Astrocyte (in vitro differentiated cells and primary cell): ENCODE data around the gene ADAM11. TPM values are rescaled to one million over a fixed set of nuclear protein-coding genes. Genes with fewer than 3 reads are reported as not detected.

Experiments
- DNase-seq: peaks from one replicate; pipeline ENCODE4 v3.0.0-alpha.2; 2010; ENCODE audit warnings: low read depth
- FAIRE-seq: peaks from 2 replicates; lab custom pipeline; 2011; peaks lifted over from hg19 to GRCh38; lab: Jason Lieb, UNC
- H2AFZ ChIP-seq: 2 replicates; pipeline ENCODE4 v1.6.0; 2012; ENCODE audit warnings: low read depth, low read length, inconsistent platforms
- H3K27ac ChIP-seq: 2 replicates; pipeline ENCODE4 v1.5.1; 2011; ENCODE audit warnings: low read depth, low read length, inconsistent platforms
- H3K27me3 ChIP-seq: 2 replicates; pipeline ENCODE4 v1.6.0; 2011; ENCODE audit warnings: low read length, inconsistent platforms; ENCODE audit not compliant: insufficient read depth
- H3K36me3 ChIP-seq: 2 replicates; pipeline ENCODE4 v1.5.1; 2011; ENCODE audit warnings: low read length, inconsistent platforms; ENCODE audit not compliant: insufficient read depth
- H3K4me1 ChIP-seq: 2 replicates; pipeline ENCODE4 v1.5.1; 2011; ENCODE audit warnings: low read length, inconsistent platforms; ENCODE audit not compliant: insufficient read depth
- H3K4me2 ChIP-seq: 2 replicates; pipeline ENCODE4 v1.6.0; 2012; ENCODE audit warnings: low read length, inconsistent platforms
- H3K4me3 ChIP-seq: 2 replicates; pipeline ENCODE4 v1.5.1; 2011; ENCODE audit warnings: low read depth, mild to moderate bottlenecking, low read length, inconsistent platforms; ENCODE audit not compliant: insufficient read depth
- H3K79me2 ChIP-seq: 2 replicates; pipeline ENCODE4 v1.6.0; 2012; ENCODE audit warnings: mild to moderate bottlenecking, low read length, inconsistent platforms; ENCODE audit not compliant: insufficient read depth
- H3K9ac ChIP-seq: 2 replicates; pipeline ENCODE4 v1.6.0; 2012; ENCODE audit warnings: mild to moderate bottlenecking, low read length, inconsistent platforms
- H3K9me3 ChIP-seq: 2 replicates; pipeline ENCODE4 v1.5.1; 2012; ENCODE audit warnings: low read depth, mild to moderate bottlenecking, low read length, inconsistent platforms; ENCODE audit not compliant: insufficient read depth
- H4K20me1 ChIP-seq: 2 replicates; pipeline ENCODE4 v1.6.0; 2012; ENCODE audit warnings: low read length, inconsistent platforms; ENCODE audit not compliant: insufficient read depth
- H3K27ac Mint-ChIP-seq: one replicate; pipeline ENCODE4 v1.8.0; 2021; ENCODE audit warnings: mild to moderate bottlenecking, mixed read lengths; ENCODE audit not compliant: unreplicated experiment
- H3K27me3 Mint-ChIP-seq: one replicate; pipeline ENCODE4 v1.8.0; 2021; ENCODE audit warnings: low read depth, mixed read lengths; ENCODE audit not compliant: unreplicated experiment
- H3K36me3 Mint-ChIP-seq: one replicate; pipeline ENCODE4 v1.8.0; 2021; ENCODE audit warnings: low read depth, mixed read lengths; ENCODE audit not compliant: unreplicated experiment
- H3K4me1 Mint-ChIP-seq: one replicate; pipeline ENCODE4 v1.8.0; 2021; ENCODE audit warnings: low read depth, mixed read lengths; ENCODE audit not compliant: unreplicated experiment
- H3K4me3 Mint-ChIP-seq: one replicate; pipeline ENCODE4 v1.8.0; 2021; ENCODE audit warnings: mild to moderate bottlenecking, moderate library complexity, mixed read lengths; ENCODE audit not compliant: unreplicated experiment
- H3K9me3 Mint-ChIP-seq: one replicate; pipeline ENCODE4 v1.8.0; 2021; ENCODE audit warnings: mild to moderate bottlenecking, mixed read lengths; ENCODE audit not compliant: unreplicated experiment
- CTCF ChIP-seq: IDR thresholded peaks from 2 replicates; pipeline ENCODE4 v1.5.1; 2011; ENCODE audit warnings: low read depth, mild to moderate bottlenecking, inconsistent platforms, low read length, moderate library complexity; ENCODE audit not compliant: insufficient read depth
- EZH2 ChIP-seq: IDR thresholded peaks from 2 replicates; pipeline ENCODE4 v1.6.1; 2012; ENCODE audit warnings: mild to moderate bottlenecking, low read length, inconsistent platforms; ENCODE audit not compliant: insufficient read depth
- total RNA-seq: library from RNA; stranded (reverse); gene quantifications from 2 replicates; pipeline ENCODE4 v1.2.1, GENCODE V29; 2021

The ADAM11 gene
- total RNA-seq, 1 donor from 2014 or later, result 0.43 TPM

GRCh38 chr17:44761932-44762810 is 3.4 kb downstream of the ADAM11 start:
- H3K27me3 ChIP-seq, result peaks cover 11% of the 10 kb centered on the region

GRCh38 chr17:44763170-44763569 is 4.4 kb downstream of the ADAM11 start:
- no peaks in the 10 kb centered on the region for H3K36me3 ChIP-seq
- H3K9ac ChIP-seq, result no peak overlapping the region
- no peak overlapping the region for H3K4me3 ChIP-seq
- H3K27me3 Mint-ChIP-seq, result peaks cover 59% of the 10 kb centered on the region
- no peak for DNase-seq
- no peaks in the 10 kb centered on the region for H3K79me2 ChIP-seq
- no peak for FAIRE-seq
- no peak overlapping the region for H2AFZ ChIP-seq
- no peak overlapping the region for H3K27ac ChIP-seq
- no peaks in the 10 kb centered on the region for H3K36me3 Mint-ChIP-seq
- H3K9me3 Mint-ChIP-seq, result no peaks in the 10 kb centered on the region
- no peaks in the 10 kb centered on the region for H3K9me3 ChIP-seq
- H4K20me1 ChIP-seq, result no peaks in the 10 kb centered on the region
- H3K27me3 ChIP-seq, result peaks cover 7% of the 10 kb centered on the region
- no peak overlapping the region for H3K27ac Mint-ChIP-seq
- no peak overlapping the region for H3K4me3 Mint-ChIP-seq
- no peaks in the 10 kb centered on the region for H3K4me1 ChIP-seq
- no peak overlapping the region for H3K4me2 ChIP-seq
- TF ChIP-seq CTCF (no peak), EZH2 (no peak)
- no peaks in the 10 kb centered on the region for H3K4me1 Mint-ChIP-seq

More at GRCh38 chr17:44761932-44762810, 3.4 kb downstream of the ADAM11 start:
- Mint-ChIP-seq H3K27me3 (peaks cover 64% of the 10 kb centered on the region), H3K9me3 (no peaks in the 10 kb centered on the region), H3K36me3 (no peaks in the 10 kb centered on the region), H3K4me1 (no peaks in the 10 kb centered on the region), H3K4me3 (no peak overlapping the region), H3K27ac (no peak overlapping the region)
- TF ChIP-seq EZH2, result no peak
- TF ChIP-seq CTCF, result no peak
- Histone ChIP-seq H3K27ac (no peak overlapping the region), H3K9ac (no peak overlapping the region), H3K4me1 (no peaks in the 10 kb centered on the region), H4K20me1 (no peaks in the 10 kb centered on the region), H2AFZ (no peak overlapping the region), H3K36me3 (no peaks in the 10 kb centered on the region), H3K79me2 (no peaks in the 10 kb centered on the region), H3K9me3 (no peaks in the 10 kb centered on the region), H3K4me3 (no peak overlapping the region), H3K4me2 (no peak overlapping the region)
- FAIRE-seq (no peak), DNase-seq (no peak)

- Histone ChIP-seq H2AFZ (no peak overlapping the region), H3K4me3 (no peak overlapping the region), H4K20me1 (no peaks in the 10 kb centered on the region), H3K79me2 (no peaks in the 10 kb centered on the region), H3K4me1 (no peaks in the 10 kb centered on the region), H3K4me2 (no peak overlapping the region), H3K36me3 (no peaks in the 10 kb centered on the region), H3K27ac (no peak overlapping the region), H3K9me3 (no peaks in the 10 kb centered on the region), H3K9ac (no peak overlapping the region), H3K27me3 (no peaks in the 10 kb centered on the region)
- H3K27ac Mint-ChIP-seq, result no peak overlapping the region
- TF ChIP-seq EZH2 (no peak), CTCF (no peak)
- peaks cover 54% of the 10 kb centered on the region for H3K27me3 Mint-ChIP-seq
- DNase-seq (no peak), FAIRE-seq (no peak)
- no peak overlapping the region for H3K4me3 Mint-ChIP-seq
- no peaks in the 10 kb centered on the region for H3K9me3 Mint-ChIP-seq
- peaks cover 4% of the 10 kb centered on the region for H3K4me1 Mint-ChIP-seq
- H3K36me3 Mint-ChIP-seq, result no peaks in the 10 kb centered on the region
Observed at GRCh38 chr17:44765965-44766364, 7.2 kb downstream of the ADAM11 start.
